Neural cell (in vitro differentiated cells): ENCODE data around the gene CD151. TPM values are rescaled to one million over a fixed set of nuclear protein-coding genes. Genes with fewer than 3 reads are reported as not detected.

ENCODE experiments used
- H2AFZ ChIP-seq: fragments of 200-600, 300-800 bp; sonication (generic), shearing (Covaris generic); 2 replicates; pipeline ENCODE4 v1.6.0; 2014; ENCODE audit warnings: low read depth, mild to moderate bottlenecking, antibody characterized with exemption, low read length, moderate library complexity
- H3F3A ChIP-seq: fragments of 200-600 bp; shearing (Covaris generic); 2 replicates; pipeline ENCODE4 v1.6.1; 2016; ENCODE audit warnings: mild to moderate bottlenecking, moderate library complexity, mixed read lengths, antibody characterized with exemption, low read length; ENCODE audit not compliant: insufficient read depth, poor library complexity, severe bottlenecking
- H3K27ac ChIP-seq: fragments of 200-600, 300-800 bp; sonication (generic), shearing (Covaris generic); 2 replicates; pipeline ENCODE4 v1.5.1; 2014; ENCODE audit warnings: mild to moderate bottlenecking, low read length, moderate library complexity
- H3K27me3 ChIP-seq: fragments of 300-800, 200-600 bp; sonication (generic), shearing (Covaris generic); 2 replicates; pipeline ENCODE4 v1.6.0; 2014; ENCODE audit warnings: mild to moderate bottlenecking, low read depth, low read length, moderate library complexity; ENCODE audit not compliant: insufficient read depth
- H3K36me3 ChIP-seq: fragments of 300-800, 200-600 bp; sonication (generic), shearing (Covaris generic); 2 replicates; pipeline ENCODE4 v1.5.1; 2014; ENCODE audit warnings: mild to moderate bottlenecking, antibody characterized with exemption, low read length, moderate library complexity; ENCODE audit not compliant: insufficient read depth
- H3K4me2 ChIP-seq: fragments of 300-800, 200-600 bp; sonication (generic), shearing (Covaris generic); 2 replicates; pipeline ENCODE4 v1.6.0; 2014; ENCODE audit warnings: mild to moderate bottlenecking, low read length
- H3K4me3 ChIP-seq: fragments of 300-800, 200-600 bp; sonication (generic), shearing (Covaris generic); 2 replicates; pipeline ENCODE4 v1.5.1; 2014; ENCODE audit warnings: mild to moderate bottlenecking, low read length, moderate library complexity
- H3K79me2 ChIP-seq: fragments of 200-600 bp; shearing (Covaris generic); replicated peaks from 2 replicates; pipeline ENCODE4 v1.6.0; 2014; ENCODE audit warnings: mild to moderate bottlenecking, low read length, moderate library complexity; ENCODE audit not compliant: insufficient read depth
- H3K9ac ChIP-seq: fragments of 300-800, 200-600 bp; sonication (generic), shearing (Covaris generic); 2 replicates; pipeline ENCODE4 v1.6.1; 2016; ENCODE audit warnings: mild to moderate bottlenecking, low read length, mixed read lengths
- H3K9me2 ChIP-seq: fragments of 200-600 bp; shearing (Covaris generic); 2 replicates; pipeline ENCODE4 v1.6.1; 2016; ENCODE audit warnings: mild to moderate bottlenecking, low read length, mixed read lengths; ENCODE audit not compliant: insufficient read depth
- H3K9me3 ChIP-seq: fragments of 200-600, 300-800 bp; sonication (generic), shearing (Covaris generic); 2 replicates; pipeline ENCODE4 v1.6.1; 2016; ENCODE audit warnings: mild to moderate bottlenecking, mixed run types, low read length, moderate library complexity, mixed read lengths
- H4K20me1 ChIP-seq: fragments of 200-600 bp; shearing (Covaris generic); 2 replicates; pipeline ENCODE4 v1.6.1; 2016; ENCODE audit warnings: mild to moderate bottlenecking, mixed run types; ENCODE audit not compliant: insufficient read depth
- EP300 ChIP-seq: fragments of 450-650 bp; conservative IDR thresholded peaks from 2 replicates; pipeline ENCODE4 v1.6.1; 2014; ENCODE audit warnings: antibody characterized with exemption, mild to moderate bottlenecking, moderate library complexity; ENCODE audit not compliant: poor library complexity, severe bottlenecking
- EZH2 ChIP-seq: fragments of 200-600, 300-800 bp; shearing (Covaris generic), sonication (generic); IDR thresholded peaks from 2 replicates; pipeline ENCODE4 v1.6.1; 2014; ENCODE audit warnings: antibody characterized with exemption, low read length, borderline replicate concordance, mild to moderate bottlenecking; ENCODE audit not compliant: insufficient read depth, poor library complexity, severe bottlenecking
- MXI1 ChIP-seq: fragments of 450-650 bp; conservative IDR thresholded peaks from 2 replicates; pipeline ENCODE4 v1.6.1; 2014; ENCODE audit warnings: antibody characterized with exemption, mild to moderate bottlenecking; ENCODE audit not compliant: poor library complexity, severe bottlenecking
- POLR2AphosphoS5 ChIP-seq: IDR thresholded peaks from 2 replicates; pipeline ENCODE4 v1.6.1; 2012
- RAD21 ChIP-seq: fragments of 450-650 bp; conservative IDR thresholded peaks from 2 replicates; pipeline ENCODE4 v1.6.1; 2014; ENCODE audit warnings: antibody characterized with exemption, mild to moderate bottlenecking, moderate library complexity
- SMC3 ChIP-seq: fragments of 450-650 bp; conservative IDR thresholded peaks from 2 replicates; pipeline ENCODE4 v1.6.1; 2014; ENCODE audit warnings: antibody characterized with exemption, mild to moderate bottlenecking, moderate library complexity; ENCODE audit not compliant: poor library complexity
- TAF1 ChIP-seq: IDR thresholded peaks from 2 replicates; pipeline ENCODE4 v1.6.1; 2012; ENCODE audit warnings: low read depth
- polyA plus RNA-seq: library from polyadenylated mRNA; depleted of rRNA; stranded (reverse); fragments of >200 nt; gene quantifications from 2 replicates; pipeline ENCODE4 v1.2.3, GENCODE V29; 2014
- TF ChIP-seq, protein P1 (sequence below): fragments of 450-650 bp; IDR thresholded peaks from 2 replicates; pipeline ENCODE4 v1.5.1; 2014; ENCODE audit warnings: antibody characterized with exemption, mild to moderate bottlenecking, moderate library complexity; ENCODE audit not compliant: poor library complexity, severe bottlenecking
- TF ChIP-seq, protein P2 (sequence below): IDR thresholded peaks from 2 replicates; pipeline ENCODE4 v1.6.1; 2012; ENCODE audit warnings: borderline replicate concordance

Gene CD151
- polyA plus RNA-seq, 1 donor from 2014 or later, result 70.8 TPM

- Histone ChIP-seq H3K4me2 (no peak overlapping the region), H3K4me3 (no peak overlapping the region), H4K20me1 (no peaks in the 10 kb centered on the region), H3K9me3 (no peaks in the 10 kb centered on the region), H3K27me3 (no peaks in the 10 kb centered on the region), H3K27ac (no peak overlapping the region), H3K79me2 (no peaks in the 10 kb centered on the region), H3K9ac (no peak overlapping the region), H3F3A (no peaks in the 10 kb centered on the region), H3K9me2 (no peaks in the 10 kb centered on the region), H2AFZ (no peak overlapping the region), H3K36me3 (no peaks in the 10 kb centered on the region)
- TF ChIP-seq TAF1 (no peak), EZH2 (no peak), RAD21 (no peak), SMC3 (no peak), MXI1 (no peak), EP300 (no peak), POLR2AphosphoS5 (no peak)
- TF ChIP-seq, protein P1, sequence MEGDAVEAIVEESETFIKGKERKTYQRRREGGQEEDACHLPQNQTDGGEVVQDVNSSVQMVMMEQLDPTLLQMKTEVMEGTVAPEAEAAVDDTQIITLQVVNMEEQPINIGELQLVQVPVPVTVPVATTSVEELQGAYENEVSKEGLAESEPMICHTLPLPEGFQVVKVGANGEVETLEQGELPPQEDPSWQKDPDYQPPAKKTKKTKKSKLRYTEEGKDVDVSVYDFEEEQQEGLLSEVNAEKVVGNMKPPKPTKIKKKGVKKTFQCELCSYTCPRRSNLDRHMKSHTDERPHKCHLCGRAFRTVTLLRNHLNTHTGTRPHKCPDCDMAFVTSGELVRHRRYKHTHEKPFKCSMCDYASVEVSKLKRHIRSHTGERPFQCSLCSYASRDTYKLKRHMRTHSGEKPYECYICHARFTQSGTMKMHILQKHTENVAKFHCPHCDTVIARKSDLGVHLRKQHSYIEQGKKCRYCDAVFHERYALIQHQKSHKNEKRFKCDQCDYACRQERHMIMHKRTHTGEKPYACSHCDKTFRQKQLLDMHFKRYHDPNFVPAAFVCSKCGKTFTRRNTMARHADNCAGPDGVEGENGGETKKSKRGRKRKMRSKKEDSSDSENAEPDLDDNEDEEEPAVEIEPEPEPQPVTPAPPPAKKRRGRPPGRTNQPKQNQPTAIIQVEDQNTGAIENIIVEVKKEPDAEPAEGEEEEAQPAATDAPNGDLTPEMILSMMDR, result no peak
- TF ChIP-seq, protein P2, sequence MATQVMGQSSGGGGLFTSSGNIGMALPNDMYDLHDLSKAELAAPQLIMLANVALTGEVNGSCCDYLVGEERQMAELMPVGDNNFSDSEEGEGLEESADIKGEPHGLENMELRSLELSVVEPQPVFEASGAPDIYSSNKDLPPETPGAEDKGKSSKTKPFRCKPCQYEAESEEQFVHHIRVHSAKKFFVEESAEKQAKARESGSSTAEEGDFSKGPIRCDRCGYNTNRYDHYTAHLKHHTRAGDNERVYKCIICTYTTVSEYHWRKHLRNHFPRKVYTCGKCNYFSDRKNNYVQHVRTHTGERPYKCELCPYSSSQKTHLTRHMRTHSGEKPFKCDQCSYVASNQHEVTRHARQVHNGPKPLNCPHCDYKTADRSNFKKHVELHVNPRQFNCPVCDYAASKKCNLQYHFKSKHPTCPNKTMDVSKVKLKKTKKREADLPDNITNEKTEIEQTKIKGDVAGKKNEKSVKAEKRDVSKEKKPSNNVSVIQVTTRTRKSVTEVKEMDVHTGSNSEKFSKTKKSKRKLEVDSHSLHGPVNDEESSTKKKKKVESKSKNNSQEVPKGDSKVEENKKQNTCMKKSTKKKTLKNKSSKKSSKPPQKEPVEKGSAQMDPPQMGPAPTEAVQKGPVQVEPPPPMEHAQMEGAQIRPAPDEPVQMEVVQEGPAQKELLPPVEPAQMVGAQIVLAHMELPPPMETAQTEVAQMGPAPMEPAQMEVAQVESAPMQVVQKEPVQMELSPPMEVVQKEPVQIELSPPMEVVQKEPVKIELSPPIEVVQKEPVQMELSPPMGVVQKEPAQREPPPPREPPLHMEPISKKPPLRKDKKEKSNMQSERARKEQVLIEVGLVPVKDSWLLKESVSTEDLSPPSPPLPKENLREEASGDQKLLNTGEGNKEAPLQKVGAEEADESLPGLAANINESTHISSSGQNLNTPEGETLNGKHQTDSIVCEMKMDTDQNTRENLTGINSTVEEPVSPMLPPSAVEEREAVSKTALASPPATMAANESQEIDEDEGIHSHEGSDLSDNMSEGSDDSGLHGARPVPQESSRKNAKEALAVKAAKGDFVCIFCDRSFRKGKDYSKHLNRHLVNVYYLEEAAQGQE, result no peak
Observed at GRCh38 chr11:860234-861104, 27.7 kb downstream of the CD151 start.

- no peak overlapping the region for H3K9ac ChIP-seq
- no peaks in the 10 kb centered on the region for H3K36me3 ChIP-seq
- H3K9me3 ChIP-seq, result no peaks in the 10 kb centered on the region
- H4K20me1 ChIP-seq, result no peaks in the 10 kb centered on the region
- H3K4me2 ChIP-seq, result no peak overlapping the region
- no peaks in the 10 kb centered on the region for H3K9me2 ChIP-seq
- H3F3A ChIP-seq, result no peaks in the 10 kb centered on the region
- no peaks in the 10 kb centered on the region for H3K27me3 ChIP-seq
- no peak for TF ChIP-seq RAD21
- TF ChIP-seq SMC3, result no peak
- no peak for TF ChIP-seq TAF1
- no peak for TF ChIP-seq EZH2
- TF ChIP-seq, protein P1, result no peak
- no peak for TF ChIP-seq MXI1
- TF ChIP-seq POLR2AphosphoS5, result no peak
- TF ChIP-seq EP300, result no peak
- TF ChIP-seq, protein P2, result no peak
- H2AFZ ChIP-seq, result no peak overlapping the region
- H3K27ac ChIP-seq, result no peak overlapping the region
- H3K4me3 ChIP-seq, result no peak overlapping the region
- no peaks in the 10 kb centered on the region for H3K79me2 ChIP-seq
Observed at GRCh38 chr11:861105-861479, 28.3 kb downstream of the CD151 start.
